T-helper 1 cell treated with Interleukin-12 subunit alpha and Interleukin-12 subunit beta and Interleukin-4 antibody, amounts not matched to agents 30 μg/mL and 1 μg/mL, for 36 hours (primary cell): ENCODE measurements around the gene RAD50.
A peak's percentile ranks its signal among the peaks of the same experiment; 100 is the strongest.

Source experiments
- H3K27ac Mint-ChIP-seq: one replicate; pipeline ENCODE4 v1.8.0; 2021; ENCODE audit warnings: mild to moderate bottlenecking, mixed read lengths
- H3K27me3 Mint-ChIP-seq: one replicate; pipeline ENCODE4 v1.8.0; 2021; ENCODE audit warnings: low read depth, mixed read lengths
- H3K36me3 Mint-ChIP-seq: one replicate; pipeline ENCODE4 v1.8.0; 2021; ENCODE audit warnings: low read depth, mixed read lengths
- H3K4me1 Mint-ChIP-seq: one replicate; pipeline ENCODE4 v1.8.0; 2021; ENCODE audit warnings: low read depth, mixed read lengths
- H3K4me3 Mint-ChIP-seq: one replicate; pipeline ENCODE4 v1.8.0; 2021; ENCODE audit warnings: mild to moderate bottlenecking, moderate library complexity, mixed read lengths
- H3K9me3 Mint-ChIP-seq: one replicate; pipeline ENCODE4 v1.8.0; 2021; ENCODE audit warnings: mixed read lengths

Gene RAD50

GRCh38 chr5:132678735-132679134, 122.0 kb downstream of the RAD50 start:
- Mint-ChIP-seq H3K9me3 (no peaks in the 10 kb centered on the region), H3K4me3 (no peak overlapping the region), H3K4me1 (peaks cover 34% of the 10 kb centered on the region), H3K27me3 (no peaks in the 10 kb centered on the region), H3K36me3 (peaks cover 6% of the 10 kb centered on the region), H3K27ac (no peak overlapping the region)

DNA sequence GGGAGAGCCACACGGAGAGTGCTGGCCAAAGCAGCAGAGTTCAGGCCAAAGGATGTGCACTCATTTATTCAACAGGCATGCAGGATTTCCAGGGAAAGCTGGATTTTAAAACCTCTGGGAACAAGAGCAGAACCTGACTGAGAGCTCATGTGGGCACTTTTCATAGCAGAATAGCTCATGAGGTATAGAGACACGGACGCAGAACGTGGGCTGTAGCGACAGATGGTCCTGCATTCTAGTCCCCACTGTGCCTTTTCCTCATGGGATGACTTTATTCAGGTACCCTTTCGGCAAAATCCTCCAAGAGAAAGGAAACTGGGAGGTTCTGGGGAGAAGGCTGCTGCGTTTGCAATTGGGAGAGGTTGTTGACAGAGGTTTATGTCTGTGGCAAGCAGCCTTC, 122.4 kb downstream of the RAD50 start:
- Mint-ChIP-seq H3K27me3 (no peaks in the 10 kb centered on the region), H3K36me3 (peaks cover 6% of the 10 kb centered on the region), H3K27ac (no peak overlapping the region), H3K9me3 (no peaks in the 10 kb centered on the region), H3K4me3 (no peak overlapping the region), H3K4me1 (peaks cover 30% of the 10 kb centered on the region)

GRCh38 chr5:132679717-132680380, 123.1 kb downstream of the RAD50 start:
- peaks cover 6% of the 10 kb centered on the region for H3K36me3 Mint-ChIP-seq
- H3K27me3 Mint-ChIP-seq, result no peaks in the 10 kb centered on the region
- H3K4me1 Mint-ChIP-seq, result peaks cover 27% of the 10 kb centered on the region
- H3K4me3 Mint-ChIP-seq, result no peak overlapping the region
- no peaks in the 10 kb centered on the region for H3K9me3 Mint-ChIP-seq
- H3K27ac Mint-ChIP-seq, result no peak overlapping the region

- H3K27me3 Mint-ChIP-seq, result no peaks in the 10 kb centered on the region
- peaks cover 11% of the 10 kb centered on the region for H3K36me3 Mint-ChIP-seq
- no peaks in the 10 kb centered on the region for H3K9me3 Mint-ChIP-seq
- H3K4me3 Mint-ChIP-seq, result no peak overlapping the region
- H3K4me1 Mint-ChIP-seq, result peaks cover 24% of the 10 kb centered on the region
- no peak overlapping the region for H3K27ac Mint-ChIP-seq
Measured at GRCh38 chr5:132680780-132681475, 124.2 kb downstream of the RAD50 start.

DNA sequence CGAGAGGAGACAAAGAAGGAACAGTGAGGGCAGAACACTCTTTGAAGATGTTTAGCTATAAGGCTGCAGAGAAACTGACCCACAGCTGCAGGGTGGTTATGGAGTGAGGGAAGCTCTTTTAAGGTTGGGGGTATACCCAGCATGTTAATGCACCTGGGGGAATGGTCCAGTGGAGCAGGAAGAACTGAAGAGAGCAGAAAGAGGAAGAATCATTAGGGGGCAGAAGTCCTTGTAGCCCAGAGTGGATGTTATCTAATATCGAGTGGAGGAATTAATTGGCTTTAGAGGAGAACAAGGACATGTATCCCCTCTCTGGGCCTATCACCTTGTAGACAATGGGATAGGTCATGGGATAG, 124.7 kb downstream of the RAD50 start:
- peaks cover 21% of the 10 kb centered on the region for H3K4me1 Mint-ChIP-seq
- H3K9me3 Mint-ChIP-seq, result no peaks in the 10 kb centered on the region
- H3K27me3 Mint-ChIP-seq, result no peaks in the 10 kb centered on the region
- H3K27ac Mint-ChIP-seq, result no peak overlapping the region
- peaks cover 11% of the 10 kb centered on the region for H3K36me3 Mint-ChIP-seq
- no peak overlapping the region for H3K4me3 Mint-ChIP-seq

DNA sequence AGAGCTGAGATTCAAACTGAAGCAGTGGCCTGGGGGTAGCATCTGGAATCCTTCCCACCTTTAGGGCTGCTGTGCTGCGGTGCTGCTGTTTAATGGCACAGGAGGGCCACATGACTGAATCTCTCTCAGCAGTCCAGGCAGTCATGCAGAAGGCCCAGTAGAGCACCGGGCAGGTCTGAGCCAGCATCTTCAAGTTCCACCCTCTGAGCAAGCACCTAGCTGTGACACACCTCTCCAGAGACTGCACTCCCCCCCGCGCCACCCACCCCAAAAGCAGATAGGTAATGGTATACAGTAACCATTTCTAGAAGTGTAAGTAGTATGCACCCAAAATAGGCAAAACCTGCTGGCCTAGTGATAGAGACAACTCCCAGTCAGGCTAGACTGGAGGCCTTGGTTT, 125.2 kb downstream of the RAD50 start:
- Mint-ChIP-seq H3K27ac (no peak overlapping the region), H3K4me3 (no peak overlapping the region), H3K36me3 (peaks cover 9% of the 10 kb centered on the region), H3K9me3 (no peaks in the 10 kb centered on the region), H3K4me1 (peaks cover 18% of the 10 kb centered on the region), H3K27me3 (no peaks in the 10 kb centered on the region)

DNA sequence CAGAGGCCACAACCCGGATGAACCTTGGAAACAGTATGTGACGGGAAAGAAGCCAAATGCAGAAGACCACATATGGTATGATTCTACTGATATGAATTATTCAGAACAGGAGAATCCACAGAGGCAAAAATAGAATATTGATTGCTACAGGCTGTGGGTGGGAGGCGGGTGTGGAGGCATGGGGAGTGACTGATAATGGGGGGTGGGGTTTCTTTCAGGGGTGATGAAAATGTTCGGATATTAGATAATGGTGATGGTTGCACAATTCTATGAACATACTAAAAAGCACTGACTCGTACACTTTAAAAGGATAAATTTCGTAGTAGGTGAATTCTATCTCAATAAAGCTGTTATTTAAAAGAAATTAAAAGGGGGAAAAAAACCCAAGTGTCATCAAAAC, 127.7 kb downstream of the RAD50 start:
- H3K27me3 Mint-ChIP-seq, result no peaks in the 10 kb centered on the region
- H3K27ac Mint-ChIP-seq, result no peak overlapping the region
- no peak overlapping the region for H3K4me3 Mint-ChIP-seq
- H3K4me1 Mint-ChIP-seq, result peaks cover 32% of the 10 kb centered on the region
- peaks cover 16% of the 10 kb centered on the region for H3K36me3 Mint-ChIP-seq
- H3K9me3 Mint-ChIP-seq, result no peaks in the 10 kb centered on the region

DNA sequence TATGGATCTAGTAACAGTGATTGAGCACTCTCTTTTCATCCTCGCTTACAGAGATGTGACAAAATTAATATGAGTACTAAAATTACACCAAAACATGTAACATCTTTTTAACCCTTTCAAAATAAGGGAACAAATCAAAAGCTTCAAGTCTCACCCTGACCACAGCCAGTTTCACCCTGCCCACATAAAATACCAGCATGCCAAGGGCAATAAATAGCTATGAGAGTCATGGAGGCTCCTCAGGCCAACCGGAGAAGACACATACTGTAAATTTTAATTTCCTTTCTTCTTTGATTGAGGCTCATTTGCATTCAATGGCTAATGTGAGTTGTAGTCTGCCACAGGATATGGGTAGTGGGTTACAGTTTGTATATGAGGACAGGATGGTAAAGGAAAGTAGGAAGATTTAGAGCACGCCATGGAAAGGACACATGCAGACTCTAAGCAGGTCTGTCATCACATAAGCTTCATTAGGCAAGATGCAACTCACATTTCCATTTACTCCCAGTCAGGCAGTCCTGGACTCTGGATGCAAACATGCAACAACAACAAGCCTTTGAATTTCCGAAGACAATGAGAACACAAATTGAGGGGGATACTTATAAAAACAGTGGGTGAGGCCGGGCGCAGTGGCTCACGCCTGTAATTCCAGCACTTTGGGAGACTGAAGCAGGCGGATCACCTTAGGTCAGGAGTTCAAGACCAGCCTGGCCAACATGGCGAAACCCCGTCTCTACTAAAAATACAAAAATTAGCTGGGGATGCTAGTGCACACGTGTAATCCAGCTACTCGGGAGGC, 128.3 kb downstream of the RAD50 start:
- H3K36me3 Mint-ChIP-seq, result peaks cover 16% of the 10 kb centered on the region
- H3K27ac Mint-ChIP-seq, result peak overlapping the region; percentile 5
- H3K4me3 Mint-ChIP-seq, result no peak overlapping the region
- no peaks in the 10 kb centered on the region for H3K9me3 Mint-ChIP-seq
- H3K4me1 Mint-ChIP-seq, result peaks cover 32% of the 10 kb centered on the region
- no peaks in the 10 kb centered on the region for H3K27me3 Mint-ChIP-seq

- H3K4me3 Mint-ChIP-seq, result no peak overlapping the region
- no peaks in the 10 kb centered on the region for H3K27me3 Mint-ChIP-seq
- H3K4me1 Mint-ChIP-seq, result peaks cover 31% of the 10 kb centered on the region
- H3K27ac Mint-ChIP-seq, result no peak overlapping the region
- peaks cover 15% of the 10 kb centered on the region for H3K36me3 Mint-ChIP-seq
- H3K9me3 Mint-ChIP-seq, result no peaks in the 10 kb centered on the region
Measured at GRCh38 chr5:132686193-132686592, 129.4 kb downstream of the RAD50 start.

GRCh38 chr5:132687995-132688394, 131.2 kb downstream of the RAD50 start:
- Mint-ChIP-seq H3K36me3 (peaks cover 16% of the 10 kb centered on the region), H3K27me3 (no peaks in the 10 kb centered on the region), H3K4me1 (peaks cover 37% of the 10 kb centered on the region), H3K27ac (peak overlapping the region; percentile 76), H3K9me3 (peaks cover 3% of the 10 kb centered on the region), H3K4me3 (peak overlapping the region; percentile 26)

- no peaks in the 10 kb centered on the region for H3K27me3 Mint-ChIP-seq
- H3K27ac Mint-ChIP-seq, result peak overlapping the region; percentile 76
- peaks cover 3% of the 10 kb centered on the region for H3K9me3 Mint-ChIP-seq
Measured at GRCh38 chr5:132688536-132689339, 132.0 kb downstream of the RAD50 start.

GRCh38 chr5:132689513-132689912, 132.7 kb downstream of the RAD50 start:
- H3K4me1 Mint-ChIP-seq, result peaks cover 37% of the 10 kb centered on the region
- no peak overlapping the region for H3K27ac Mint-ChIP-seq
- no peaks in the 10 kb centered on the region for H3K27me3 Mint-ChIP-seq
- peaks cover 16% of the 10 kb centered on the region for H3K36me3 Mint-ChIP-seq
- H3K4me3 Mint-ChIP-seq, result no peak overlapping the region
- H3K9me3 Mint-ChIP-seq, result peaks cover 3% of the 10 kb centered on the region

More at GRCh38 chr5:132688536-132689339, 132.0 kb downstream of the RAD50 start:
- Mint-ChIP-seq H3K36me3 (peaks cover 16% of the 10 kb centered on the region), H3K4me1 (peaks cover 37% of the 10 kb centered on the region), H3K4me3 (no peak overlapping the region)

- H3K27ac Mint-ChIP-seq, result no peak overlapping the region
- H3K4me1 Mint-ChIP-seq, result peaks cover 31% of the 10 kb centered on the region
- peaks cover 3% of the 10 kb centered on the region for H3K9me3 Mint-ChIP-seq
- peaks cover 15% of the 10 kb centered on the region for H3K36me3 Mint-ChIP-seq
- no peak overlapping the region for H3K4me3 Mint-ChIP-seq
- H3K27me3 Mint-ChIP-seq, result no peaks in the 10 kb centered on the region
Measured at GRCh38 chr5:132690156-132690555, 133.4 kb downstream of the RAD50 start.
